DOHH2 (cell line): Measurements from ENCODE around the gene MRPL30.

Source experiments
- H3F3A ChIP-seq: fragments of 200-600 bp; sonication (generic), shearing (Covaris generic); 2 replicates; pipeline ENCODE4 v1.6.0; 2016; ENCODE audit warnings: antibody characterized with exemption, mild to moderate bottlenecking; ENCODE audit not compliant: control insufficient read depth, insufficient read depth
- H3K27ac ChIP-seq: fragments of 200-600 bp; sonication (generic); 2 replicates; pipeline ENCODE4 v1.5.1; 2014; ENCODE audit warnings: low read depth, mild to moderate bottlenecking, low read length, moderate library complexity
- H3K27me3 ChIP-seq: fragments of 200-600 bp; sonication (generic); 2 replicates; pipeline ENCODE4 v1.6.1; 2014; ENCODE audit warnings: mild to moderate bottlenecking, low read length, mixed read lengths; ENCODE audit not compliant: control insufficient read depth
- H3K36me3 ChIP-seq: fragments of 200-600 bp; sonication (generic); 2 replicates; pipeline ENCODE4 v1.6.1; 2014; ENCODE audit warnings: mild to moderate bottlenecking, low read length, moderate library complexity, mixed read lengths; ENCODE audit not compliant: control insufficient read depth
- H3K4me1 ChIP-seq: fragments of 200-600 bp; sonication (generic); 2 replicates; pipeline ENCODE4 v1.6.1; 2014; ENCODE audit warnings: mild to moderate bottlenecking, low read length, mixed read lengths; ENCODE audit not compliant: control insufficient read depth
- H3K4me2 ChIP-seq: fragments of 200-600 bp; sonication (generic); 2 replicates; pipeline ENCODE4 v1.6.0; 2014; ENCODE audit warnings: mild to moderate bottlenecking, low read length, moderate library complexity
- H3K4me3 ChIP-seq: fragments of 200-600 bp; sonication (generic); 2 replicates; pipeline ENCODE4 v1.5.1; 2014; ENCODE audit warnings: mild to moderate bottlenecking, low read length, mixed read lengths
- H3K79me2 ChIP-seq: fragments of 200-600 bp; sonication (generic); 2 replicates; pipeline ENCODE4 v1.6.1; 2014; ENCODE audit warnings: mild to moderate bottlenecking, low read length, mixed read lengths; ENCODE audit not compliant: control insufficient read depth
- H3K9me2 ChIP-seq: fragments of 200-600 bp; sonication (generic); replicated peaks from 2 replicates; pipeline ENCODE4 v1.6.1; 2014; ENCODE audit warnings: mild to moderate bottlenecking, low read length, mixed read lengths; ENCODE audit not compliant: control insufficient read depth
- H3K9me3 ChIP-seq: fragments of 200-600 bp; sonication (generic); 2 replicates; pipeline ENCODE4 v1.6.1; 2014; ENCODE audit warnings: antibody characterized with exemption, low read length, mixed read lengths; ENCODE audit not compliant: control insufficient read depth, insufficient read depth
- H4K20me1 ChIP-seq: fragments of 200-600 bp; sonication (generic); 2 replicates; pipeline ENCODE4 v1.6.0; 2014; ENCODE audit warnings: low read depth, mild to moderate bottlenecking, antibody characterized with exemption, low read length, moderate library complexity; ENCODE audit not compliant: control insufficient read depth, insufficient read depth
- CTCF ChIP-seq: fragments of 200-600 bp; sonication (generic); IDR thresholded peaks from one replicate; pipeline ENCODE4 v1.5.1; 2014; ENCODE audit warnings: antibody characterized with exemption, mild to moderate bottlenecking, low read depth, low read length; ENCODE audit not compliant: poor library complexity, severe bottlenecking
- EZH2phosphoT487 ChIP-seq: fragments of 200-600 bp; sonication (generic); IDR thresholded peaks from 2 replicates; pipeline ENCODE4 v1.6.1; 2017; ENCODE audit warnings: borderline replicate concordance, mild to moderate bottlenecking, antibody characterized with exemption, low read length, moderate library complexity, mixed read lengths

The MRPL30 gene

DNA sequence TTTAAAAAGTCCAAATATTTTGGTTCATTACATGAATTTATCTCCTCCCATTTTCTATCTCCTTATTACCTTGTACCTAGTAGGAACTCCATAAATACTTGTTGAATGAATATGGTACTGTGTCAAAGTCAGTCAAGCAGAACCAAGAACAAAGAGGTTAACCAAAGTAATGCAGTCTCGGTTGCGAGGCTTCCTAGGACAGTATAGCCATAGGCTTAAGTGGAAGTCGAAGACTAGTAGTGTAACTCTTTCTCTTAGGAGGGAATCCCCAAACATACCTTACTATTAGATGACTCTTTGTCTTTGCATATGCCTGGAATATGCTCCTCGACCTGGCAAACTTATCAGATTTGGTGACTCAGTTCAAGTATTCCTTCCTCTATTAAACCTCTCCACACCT is 21.4 kb upstream of the MRPL30 start:
- no peak overlapping the region for H3K4me3 ChIP-seq
- H3F3A ChIP-seq: no peaks in the 10 kb centered on the region
- no peak overlapping the region for H3K27ac ChIP-seq
- H3K36me3 ChIP-seq: peaks cover 27% of the 10 kb centered on the region
- H3K79me2 ChIP-seq: peaks cover 16% of the 10 kb centered on the region
- peaks cover 21% of the 10 kb centered on the region for H3K4me1 ChIP-seq
- H4K20me1 ChIP-seq: no peaks in the 10 kb centered on the region
- no peak overlapping the region for H3K4me2 ChIP-seq
- no peaks in the 10 kb centered on the region for H3K27me3 ChIP-seq
- H3K9me3 ChIP-seq: no peaks in the 10 kb centered on the region
- TF ChIP-seq EZH2phosphoT487: no peak
- TF ChIP-seq CTCF: no peak
- H3K9me2 ChIP-seq: no peaks in the 10 kb centered on the region

GRCh38 chr2:99166218-99166617 is 14.8 kb upstream of the MRPL30 start:
- TF ChIP-seq EZH2phosphoT487 (no peak), CTCF (no peak)
- no peak overlapping the region for H3K27ac ChIP-seq
- no peaks in the 10 kb centered on the region for H3F3A ChIP-seq
- H3K9me3 ChIP-seq: no peaks in the 10 kb centered on the region
- H3K79me2 ChIP-seq: no peaks in the 10 kb centered on the region
- no peak overlapping the region for H3K4me2 ChIP-seq
- H4K20me1 ChIP-seq: no peaks in the 10 kb centered on the region
- H3K36me3 ChIP-seq: peaks cover 47% of the 10 kb centered on the region
- H3K27me3 ChIP-seq: no peaks in the 10 kb centered on the region
- H3K4me1 ChIP-seq: no peaks in the 10 kb centered on the region
- no peaks in the 10 kb centered on the region for H3K9me2 ChIP-seq
- no peak overlapping the region for H3K4me3 ChIP-seq

- Histone ChIP-seq H3F3A (no peaks in the 10 kb centered on the region), H3K9me3 (no peaks in the 10 kb centered on the region), H3K27me3 (no peaks in the 10 kb centered on the region), H3K79me2 (no peaks in the 10 kb centered on the region; the same call in 1 of the 2 replicates), H3K27ac (no peak overlapping the region), H4K20me1 (no peaks in the 10 kb centered on the region), H3K4me1 (no peaks in the 10 kb centered on the region), H3K36me3 (peaks cover 56% of the 10 kb centered on the region), H3K4me3 (no peak overlapping the region), H3K4me2 (no peak overlapping the region), H3K9me2 (no peaks in the 10 kb centered on the region)
- TF ChIP-seq CTCF: no peak
- TF ChIP-seq EZH2phosphoT487: no peak
Observed at GRCh38 chr2:99169534-99169933, 11.4 kb upstream of the MRPL30 start.
